HL-60 (cell line): ENCODE data around the gene NAV2.

ENCODE experiments used
- CTCF ChIP-seq: IDR thresholded peaks from one replicate; pipeline ENCODE4 v1.5.1; 2011; ENCODE audit warnings: low read length, control low read depth, inconsistent platforms; ENCODE audit not compliant: insufficient read depth
- POLR2AphosphoS5 ChIP-seq: IDR thresholded peaks from 2 replicates; pipeline ENCODE4 v1.6.1; 2012; ENCODE audit warnings: low read depth

DNA sequence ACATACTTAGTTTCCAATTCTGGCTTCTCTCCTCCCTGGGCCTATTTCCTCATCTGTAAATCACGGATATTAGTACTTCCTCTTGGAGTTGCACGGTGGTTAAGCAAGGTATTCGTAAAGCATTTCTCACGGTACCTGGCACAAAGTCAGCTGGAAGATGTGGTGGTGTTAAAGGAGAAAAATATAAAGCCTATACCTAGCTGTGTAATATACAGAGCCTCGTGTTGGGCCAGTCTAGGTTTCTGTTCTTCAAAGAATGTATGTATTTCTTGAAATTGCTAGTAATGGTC lies 400.5 kb downstream of the NAV2 start:
- TF ChIP-seq CTCF (no peak), POLR2AphosphoS5 (no peak)
